ENCODE measurements around the gene ZNF664. TPM values are rescaled to one million over a fixed set of nuclear protein-coding genes. Genes with fewer than 3 reads are reported as not detected.

The ZNF664 gene
- total and polyA plus RNA-seq, 12 donors = 36.9 to 94.6 (median 76.9) TPM

DNA sequence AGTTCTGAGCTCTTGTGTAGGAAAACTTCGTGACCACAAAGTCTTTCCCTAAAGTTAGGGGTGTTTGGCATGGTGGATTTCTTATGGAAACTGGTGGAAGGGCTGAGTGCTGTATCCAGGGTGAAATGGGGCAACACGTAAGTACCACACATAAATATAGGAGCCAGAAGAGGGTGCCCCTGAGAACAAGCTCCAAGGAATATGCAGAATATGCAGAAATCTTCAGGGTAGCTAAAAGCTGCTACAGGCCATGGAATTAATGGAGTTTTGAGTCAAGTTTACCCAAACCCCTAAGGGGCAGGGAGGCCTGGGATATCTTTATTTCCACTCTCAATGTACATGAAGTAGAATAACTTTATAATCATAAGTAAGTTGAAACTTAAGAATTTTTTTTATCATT, 44.0 kb downstream of the ZNF664 start:
- 91 to 96% methylated on average over 2 of the region's 2 CpGs for WGBS, 2 donors
- no peak overlapping the region for H3K27ac ChIP-seq
- H3K9me3 ChIP-seq = no peaks in the 10 kb centered on the region
- H3K4me1 ChIP-seq = peaks cover 0 to 41% (median 4%) of the 10 kb centered on the region in 9 donors
- DNase-seq = no peak
- no peak overlapping the region for H3K4me3 ChIP-seq
- peaks cover 0 to 30% (median 13%) of the 10 kb centered on the region in 9 donors for H3K36me3 ChIP-seq
- H3K27me3 ChIP-seq = no peaks in the 10 kb centered on the region
- intact Hi-C loops (cut with DNase I) = no loop called here
- no peak for ATAC-seq
- TF ChIP-seq CTCF (IDR thresholded peaks at IDR 0.05) = no peak

DNA sequence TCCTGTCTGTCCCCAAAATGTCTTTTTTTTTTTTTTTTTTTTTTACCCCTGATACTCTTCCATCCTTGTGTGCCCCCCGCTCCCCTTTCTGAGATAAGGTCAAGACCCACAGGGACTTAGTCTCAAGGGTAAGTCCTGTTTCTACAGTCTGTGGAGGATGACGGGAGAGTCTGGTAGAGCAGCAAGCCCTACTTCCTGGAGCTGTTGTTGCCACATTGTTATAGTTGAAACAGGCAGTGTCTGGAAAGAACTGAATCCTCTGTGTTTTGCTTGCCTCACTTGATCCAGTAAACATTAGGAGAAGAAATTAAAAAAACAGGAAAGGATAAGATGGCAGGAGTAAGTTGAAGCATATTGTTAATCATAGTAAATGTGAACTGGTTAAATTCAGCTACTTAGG, 45.5 kb downstream of the ZNF664 start:
- no peak for TF ChIP-seq CTCF (IDR thresholded peaks at IDR 0.05)
- peaks cover 0 to 15% (median 0%) of the 10 kb centered on the region in 9 donors for H3K36me3 ChIP-seq
- 66 to 74% methylated on average over 2 of the region's 2 CpGs for WGBS, 2 donors
- H3K9me3 ChIP-seq = no peaks in the 10 kb centered on the region
- no peaks in the 10 kb centered on the region for H3K27me3 ChIP-seq
- DNase-seq (no peak), ATAC-seq (peak in 1 of 8 donors; percentile 45)
- peak overlapping the region in 2 of 10 donors; percentile 8 to 22 for H3K27ac ChIP-seq
- intact Hi-C loops (cut with DNase I) = no loop called here
- H3K4me1 ChIP-seq = peaks cover 0 to 41% (median 4%) of the 10 kb centered on the region in 9 donors
- H3K4me3 ChIP-seq = no peak overlapping the region

GRCh38 chr12:124019115-124019514, 46.1 kb downstream of the ZNF664 start:
- H3K4me3 ChIP-seq = no peak overlapping the region
- H3K4me1 ChIP-seq = peaks cover 0 to 41% (median 4%) of the 10 kb centered on the region in 9 donors
- H3K27ac ChIP-seq = peak overlapping the region in 2 of 10 donors; percentile 8 to 22
- peak in 2 of 8 donors; percentile 19 to 27 for ATAC-seq
- intact Hi-C loops (cut with DNase I) = no loop called here
- no peaks in the 10 kb centered on the region for H3K9me3 ChIP-seq
- H3K27me3 ChIP-seq = no peaks in the 10 kb centered on the region
- H3K36me3 ChIP-seq = peaks cover 0 to 11% (median 0%) of the 10 kb centered on the region in 9 donors
- no peak for DNase-seq
- TF ChIP-seq CTCF (IDR thresholded peaks at IDR 0.05) = no peak

- DNase-seq (no peak), ATAC-seq (peak in 4 of 8 donors; percentile 8 to 62 (median 28))
- Histone ChIP-seq H3K27ac (peak overlapping the region in 3 of 10 donors; percentile 15 to 49 (median 35)), H3K9me3 (no peaks in the 10 kb centered on the region), H3K36me3 (peaks cover 0 to 2% (median 0%) of the 10 kb centered on the region in 9 donors), H3K4me1 (peaks cover 0 to 39% (median 8%) of the 10 kb centered on the region in 9 donors), H3K4me3 (no peak overlapping the region), H3K27me3 (no peaks in the 10 kb centered on the region)
- 62 to 75% methylated on average over 2 of the region's 2 CpGs for WGBS, 2 donors
- intact Hi-C loops (cut with DNase I) = no loop called here
- no peak for TF ChIP-seq CTCF (IDR thresholded peaks at IDR 0.05)
These were observed 47.5 kb downstream of the ZNF664 start for GRCh38 chr12:124020514-124020949.

Data from heart right ventricle (tissue), 16 donors.